Stimulated activated CD8-positive, alpha-beta memory T cell treated with anti-CD3 and anti-CD28 coated beads, Interleukin-12 subunit alpha, Interleukin-12 subunit beta, amount 100 ng/mL, for 4 hours (primary cell): ENCODE results near the gene WHAMM.
"Not testable (repeated sequence)": the region's sequence is repeated elsewhere in the genome, so short reads cannot be mapped to it uniquely, and the experiment has no call there.

Experiments used
- DNase-seq: peaks from one replicate; pipeline ENCODE4 v3.0.0-alpha.2; 2020; ENCODE audit warnings: low read depth

Gene WHAMM

GRCh38 chr15:82838096-82838735 is 28.8 kb downstream of the WHAMM start:
- DNase-seq: no peak

DNA sequence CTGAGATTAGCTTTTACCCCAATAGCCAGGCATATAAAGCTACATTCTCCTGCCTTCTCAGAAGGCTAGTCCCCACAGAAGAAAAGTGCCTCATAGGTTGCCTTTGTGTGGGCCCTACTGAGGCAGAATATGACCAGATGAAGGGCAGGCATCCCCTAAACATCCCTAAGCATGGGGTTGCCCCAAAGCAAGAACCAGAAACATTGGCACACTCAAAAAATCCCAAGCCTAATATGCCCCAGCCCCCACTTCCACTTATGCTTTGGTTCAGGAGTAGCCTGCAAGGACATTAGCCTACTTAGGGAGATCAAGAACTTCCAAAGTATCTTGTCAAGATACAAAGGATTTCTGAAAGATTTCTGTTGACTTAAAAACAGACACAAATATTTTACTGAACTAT is 29.7 kb downstream of the WHAMM start:
- DNase-seq: no peak

- no peak for DNase-seq
These were observed 30.7 kb downstream of the WHAMM start for GRCh38 chr15:82840166-82840565.

- no peak for DNase-seq
These were observed 34.1 kb downstream of the WHAMM start for GRCh38 chr15:82843566-82843965.

GRCh38 chr15:82845686-82846085 is 36.3 kb downstream of the WHAMM start:
- no peak for DNase-seq

DNA sequence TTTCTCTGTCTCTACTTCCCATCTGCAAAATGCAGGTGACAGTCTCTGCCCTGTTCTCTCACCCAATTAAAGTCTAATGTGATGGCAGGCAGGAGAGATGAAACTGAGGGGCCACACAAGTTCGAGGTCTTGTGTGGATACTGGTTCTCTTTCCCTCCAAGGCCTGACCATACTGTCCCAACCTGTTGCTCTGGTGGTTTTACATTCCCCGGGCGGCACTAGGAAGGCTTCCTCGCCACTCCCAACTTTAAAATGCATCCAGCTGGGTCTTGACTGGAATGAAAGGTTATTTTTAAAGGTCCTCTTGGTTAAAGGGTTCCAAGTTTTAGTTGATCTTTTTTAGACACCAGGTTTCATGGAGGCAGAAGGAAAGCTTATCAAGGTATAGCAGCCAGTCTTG is 37.2 kb downstream of the WHAMM start:
- no peak for DNase-seq

DNA sequence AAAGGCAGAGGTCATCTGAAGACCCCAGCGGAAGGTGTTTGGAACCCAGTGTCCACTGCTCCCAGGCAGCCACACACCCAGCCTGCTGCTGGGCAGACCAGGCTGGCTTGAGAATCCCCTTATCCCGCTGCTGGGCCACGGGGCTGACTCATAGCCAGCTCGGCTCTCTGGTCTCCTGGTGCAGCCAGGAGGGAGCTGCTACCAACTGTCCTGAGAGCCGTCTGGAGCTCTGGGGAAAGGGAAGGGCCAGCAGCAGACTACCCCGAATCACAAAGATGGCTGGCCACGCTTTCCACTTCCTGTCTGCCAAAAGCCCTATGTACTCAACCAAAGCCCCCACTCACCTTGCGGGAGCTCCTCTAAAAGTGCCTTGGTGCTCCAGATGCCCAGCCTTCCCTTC is 38.3 kb downstream of the WHAMM start:
- DNase-seq: no peak

GRCh38 chr15:82848241-82848993 is 39.0 kb downstream of the WHAMM start:
- DNase-seq: no peak

DNA sequence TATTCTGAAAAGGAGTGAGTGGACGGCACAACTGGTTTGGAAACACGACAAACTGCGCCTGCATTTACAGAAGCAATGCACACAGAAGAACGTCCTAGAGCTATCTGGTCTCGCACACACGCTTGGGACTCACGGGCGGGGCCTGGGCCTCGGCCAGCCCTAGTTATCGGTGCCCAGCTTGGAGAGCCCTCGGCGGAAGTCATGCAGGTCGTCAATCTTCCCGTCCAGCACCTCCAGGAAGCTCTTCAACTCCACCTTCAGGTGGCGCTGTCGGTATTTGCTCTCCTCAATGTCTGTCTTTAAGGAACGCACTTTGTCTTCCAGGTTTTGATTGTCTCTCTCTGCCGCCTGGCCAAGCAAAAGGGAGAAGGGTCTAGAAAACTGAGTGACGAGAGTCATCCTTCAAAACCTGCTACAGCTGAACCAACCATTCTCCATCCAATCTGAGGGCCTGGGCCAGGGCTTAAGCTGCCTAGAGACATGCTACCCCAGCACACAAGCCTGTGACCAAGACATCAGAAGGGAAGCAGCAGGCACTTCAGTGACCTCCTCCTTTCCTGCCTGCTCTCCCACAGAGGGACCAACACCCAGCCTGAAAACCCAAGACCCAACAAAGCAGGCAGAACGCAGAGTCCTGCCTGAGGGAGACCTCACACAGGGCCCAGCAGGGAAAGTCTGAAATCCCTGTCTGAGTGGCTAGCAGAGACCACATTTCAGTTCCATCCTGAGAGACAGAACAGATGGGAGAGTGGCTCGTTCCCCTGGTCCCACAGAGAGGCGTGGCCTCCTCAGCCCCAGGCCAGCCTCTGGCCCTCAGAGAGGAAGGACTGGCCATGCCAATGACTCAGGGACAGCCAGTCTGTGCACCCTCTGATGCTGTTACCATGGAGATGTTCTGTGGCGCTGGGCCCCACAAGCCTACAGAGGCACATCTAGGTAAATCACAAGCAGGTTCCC is 40.4 kb downstream of the WHAMM start:
- no peak for DNase-seq

- no peak for DNase-seq
These were observed 41.3 kb downstream of the WHAMM start for GRCh38 chr15:82850731-82851130.

- DNase-seq: no peak
These were observed 42.0 kb downstream of the WHAMM start for GRCh38 chr15:82851306-82851850.

GRCh38 chr15:82851981-82852511 is 42.6 kb downstream of the WHAMM start:
- DNase-seq: no peak

DNA sequence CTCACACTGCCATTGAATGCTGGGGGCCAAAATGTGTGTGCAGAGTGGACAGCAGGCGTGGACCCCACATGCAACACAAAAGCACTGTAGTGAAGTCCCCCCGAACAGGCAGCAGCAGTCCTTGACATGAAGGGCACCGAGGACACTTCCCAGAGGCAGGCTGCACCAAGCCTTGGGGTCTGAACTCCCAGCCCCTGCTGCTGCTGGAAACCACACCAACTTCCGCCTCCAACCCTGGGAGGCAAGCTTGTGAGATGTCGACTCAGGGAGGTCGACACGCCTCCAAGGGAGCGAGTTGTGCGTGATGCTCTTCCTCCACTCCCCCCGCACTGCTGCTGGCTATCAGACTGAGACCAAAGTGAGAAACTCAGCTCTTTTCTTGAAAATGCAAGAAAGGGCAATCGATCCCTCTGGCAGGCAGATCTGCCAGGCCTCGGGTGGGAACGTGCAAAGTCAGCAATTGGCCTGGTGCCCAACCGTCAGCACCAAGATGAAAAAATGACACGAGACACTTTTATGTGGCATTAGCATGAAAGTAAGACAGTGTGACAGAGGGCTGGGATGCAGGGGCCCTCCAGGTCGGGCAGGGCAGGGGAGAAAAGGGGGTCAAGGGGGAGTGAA is 43.6 kb downstream of the WHAMM start:
- no peak for DNase-seq

GRCh38 chr15:82854554-82854953 is 45.1 kb downstream of the WHAMM start:
- DNase-seq: no peak

GRCh38 chr15:82855286-82856100 is 46.1 kb downstream of the WHAMM start:
- DNase-seq: no peak

DNA sequence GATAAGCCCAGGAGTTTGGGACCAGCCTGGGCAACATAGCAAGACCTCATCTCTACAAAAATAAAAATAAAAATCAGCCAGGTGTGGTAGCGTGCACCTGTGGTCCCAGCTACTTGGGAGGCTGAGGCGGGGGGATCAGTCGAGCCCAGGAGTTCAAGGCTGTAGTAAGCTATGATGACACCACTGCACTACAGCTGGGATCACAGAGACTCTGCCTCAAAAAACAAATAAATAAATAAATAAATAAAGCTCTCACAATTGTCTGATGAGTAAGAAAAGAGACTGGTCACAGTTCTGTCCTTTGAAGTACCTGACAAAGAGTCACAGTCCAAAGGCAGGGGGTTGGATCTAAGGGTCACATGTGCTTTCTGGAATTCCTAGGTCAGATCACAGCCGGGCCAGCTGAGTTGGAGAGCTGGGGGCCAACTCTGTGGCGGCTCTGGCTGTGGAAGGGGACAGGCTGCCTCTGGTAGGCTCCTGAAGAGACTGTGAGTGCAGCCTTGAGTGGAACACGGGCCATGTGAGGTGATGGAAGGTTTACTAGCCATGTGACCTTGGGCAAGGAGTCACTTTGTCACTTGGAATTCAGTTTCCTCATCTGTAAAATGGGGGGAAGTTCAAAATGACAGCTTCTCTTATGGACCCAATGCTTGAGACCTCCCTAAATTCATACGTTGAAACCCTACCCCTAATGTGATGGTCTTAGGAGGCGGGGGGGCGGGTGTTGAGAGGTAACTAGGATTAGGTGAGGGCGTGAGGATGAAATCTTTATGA is 47.2 kb downstream of the WHAMM start:
- DNase-seq: no peak

DNA sequence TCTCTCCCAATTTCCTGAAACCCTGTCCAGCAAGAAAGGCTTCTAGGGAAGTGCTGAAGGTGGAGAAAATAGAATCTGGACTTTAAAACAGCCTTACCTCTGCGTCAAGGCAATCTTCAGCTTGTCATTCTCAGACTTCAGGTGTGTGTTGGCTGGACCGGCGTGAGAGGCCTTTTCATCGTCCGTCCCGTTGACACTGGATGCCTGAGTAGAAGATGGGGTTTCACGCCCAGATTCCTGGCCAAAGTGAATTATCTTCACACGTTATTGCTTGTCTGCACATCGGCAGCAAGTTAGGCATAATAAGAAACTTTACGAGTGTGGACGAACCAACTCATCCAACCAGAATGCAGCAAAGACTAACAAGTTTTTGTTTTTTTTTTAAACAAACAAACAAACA is 49.5 kb downstream of the WHAMM start:
- DNase-seq: no peak

DNA sequence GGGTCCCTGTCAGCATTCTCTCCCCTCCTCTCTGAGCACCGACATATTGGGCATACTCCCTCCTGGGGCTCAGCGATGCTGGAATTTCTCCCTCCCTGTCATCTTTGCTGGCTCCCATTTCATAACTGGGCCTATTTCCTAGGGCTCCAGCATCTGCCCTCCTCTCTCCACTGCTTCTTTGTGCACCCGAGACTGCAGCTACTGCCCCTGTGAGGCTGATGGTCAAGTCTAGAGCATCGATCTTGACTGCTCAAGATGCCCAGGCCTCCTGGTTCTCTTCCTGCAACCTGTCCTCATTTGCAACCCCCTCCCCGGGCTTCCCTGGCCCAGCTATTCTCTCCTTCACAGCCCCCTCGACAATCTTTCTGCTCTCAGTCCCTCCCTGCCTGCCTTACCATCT is 53.5 kb downstream of the WHAMM start:
- DNase-seq: no peak

DNA sequence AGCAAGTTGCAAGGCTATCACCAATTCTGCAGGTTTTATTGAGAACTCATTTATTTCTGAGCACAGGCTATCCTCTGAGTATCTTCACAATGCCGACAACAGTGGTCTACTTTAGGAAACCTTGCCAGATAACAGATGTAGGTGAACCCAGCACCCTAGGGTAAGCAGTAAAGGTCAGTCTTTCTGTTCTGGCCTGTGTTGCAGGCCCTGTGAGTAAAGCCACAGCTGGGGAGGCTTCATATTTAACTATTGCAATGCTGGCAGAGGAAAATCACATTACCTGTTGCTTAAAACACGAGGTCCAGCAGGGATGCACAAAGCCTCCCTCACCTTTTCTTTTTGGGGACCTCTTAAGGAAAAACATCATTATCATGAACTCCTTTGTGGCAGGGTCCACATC is 55.5 kb downstream of the WHAMM start:
- DNase-seq: no peak

- not testable (repeated sequence) for DNase-seq
These were observed 56.2 kb downstream of the WHAMM start for GRCh38 chr15:82865581-82865980.
